ENCODE results near the gene ELMO2.

- TF ChIP-seq POLR2A (IDR thresholded peaks at IDR 0.05; ENCODE audit: extremely low read depth, insufficient read length) = no peak
- no peak for TF ChIP-seq CTCF (IDR thresholded peaks at IDR 0.05; ENCODE audit: low read depth, low read length)
- no peak for TF ChIP-seq MAX (IDR thresholded peaks at IDR 0.05; ENCODE audit: low read depth, low read length)
Measured at GRCh38 chr20:46414608-46415007, 8.2 kb upstream of the ELMO2 start.

Measured in NB4 (cell line).